Ishikawa (cell line): Measurements from ENCODE around the gene EVI2A.

ENCODE experiments used
- CEBPB ChIP-seq: IDR thresholded peaks from 2 replicates; pipeline ENCODE4 v1.6.1; 2012
- CREB1 ChIP-seq: IDR thresholded peaks from 2 replicates; pipeline ENCODE4 v1.6.1; 2012; ENCODE audit warnings: low read depth
- EGR1 ChIP-seq: IDR thresholded peaks from 2 replicates; pipeline ENCODE4 v1.6.1; 2012
- EP300 ChIP-seq: IDR thresholded peaks from 2 replicates; pipeline ENCODE4 v1.6.1; 2012; ENCODE audit warnings: borderline replicate concordance
- FOXM1 ChIP-seq: IDR thresholded peaks from 2 replicates; pipeline ENCODE4 v1.6.1; 2012; ENCODE audit warnings: low read depth, borderline replicate concordance
- MAX ChIP-seq: IDR thresholded peaks from 2 replicates; pipeline ENCODE4 v1.6.1; 2012
- NFIC ChIP-seq: IDR thresholded peaks from 2 replicates; pipeline ENCODE4 v1.6.1; 2012
- RAD21 ChIP-seq: IDR thresholded peaks from 2 replicates; pipeline ENCODE4 v1.6.1; 2012; ENCODE audit warnings: low read depth
- REST ChIP-seq: IDR thresholded peaks from 2 replicates; pipeline ENCODE4 v1.6.1; 2012; ENCODE audit warnings: low read depth, mild to moderate bottlenecking
- TAF1 ChIP-seq: IDR thresholded peaks from 2 replicates; pipeline ENCODE4 v1.6.1; 2012; ENCODE audit warnings: low read depth, mild to moderate bottlenecking
- TCF12 ChIP-seq: IDR thresholded peaks from 2 replicates; pipeline ENCODE4 v1.6.1; 2012; ENCODE audit warnings: low read depth
- TEAD4 ChIP-seq: IDR thresholded peaks from 2 replicates; pipeline ENCODE4 v1.6.1; 2012
- USF1 ChIP-seq: IDR thresholded peaks from 2 replicates; pipeline ENCODE4 v1.6.1; 2012
- YY1 ChIP-seq: IDR thresholded peaks from 2 replicates; pipeline ENCODE4 v1.6.1; 2012; ENCODE audit warnings: low read depth
- ZBTB7A ChIP-seq: IDR thresholded peaks from 2 replicates; pipeline ENCODE4 v1.6.1; 2012; ENCODE audit warnings: low read depth

EVI2A gene

GRCh38 chr17:31320791-31321190, 631 bp downstream of the EVI2A start:
- TF ChIP-seq YY1 = no peak
- no peak for TF ChIP-seq CEBPB
- no peak for TF ChIP-seq TCF12
- no peak for TF ChIP-seq TAF1
- no peak for TF ChIP-seq MAX
- no peak for TF ChIP-seq NFIC
- TF ChIP-seq TEAD4 = no peak
- TF ChIP-seq USF1 = no peak
- TF ChIP-seq ZBTB7A = no peak
- TF ChIP-seq RAD21 = no peak
- no peak for TF ChIP-seq REST
- no peak for TF ChIP-seq EP300

- no peak for TF ChIP-seq FOXM1
- no peak for TF ChIP-seq TCF12
- no peak for TF ChIP-seq REST
- TF ChIP-seq NFIC = no peak
- no peak for TF ChIP-seq USF1
- no peak for TF ChIP-seq RAD21
- no peak for TF ChIP-seq YY1
- no peak for TF ChIP-seq TEAD4
- no peak for TF ChIP-seq EGR1
- TF ChIP-seq EP300 = no peak
These were observed 1.2 kb downstream of the EVI2A start for GRCh38 chr17:31320241-31320640.

- TF ChIP-seq MAX = no peak
These were observed 2.4 kb downstream of the EVI2A start for GRCh38 chr17:31318851-31319661.

GRCh38 chr17:31318298-31318801, 3.1 kb downstream of the EVI2A start:
- no peak for TF ChIP-seq MAX
- no peak for TF ChIP-seq TCF12
- no peak for TF ChIP-seq EGR1
- no peak for TF ChIP-seq REST
- TF ChIP-seq TAF1 = no peak
- TF ChIP-seq RAD21 = no peak
- no peak for TF ChIP-seq USF1
- no peak for TF ChIP-seq YY1
- no peak for TF ChIP-seq NFIC
- no peak for TF ChIP-seq CREB1
- no peak for TF ChIP-seq EP300
- no peak for TF ChIP-seq CEBPB
- TF ChIP-seq FOXM1 = no peak
- no peak for TF ChIP-seq TEAD4
- no peak for TF ChIP-seq ZBTB7A
